ENCODE measurements around the gene WAPL.

WAPL gene

DNA sequence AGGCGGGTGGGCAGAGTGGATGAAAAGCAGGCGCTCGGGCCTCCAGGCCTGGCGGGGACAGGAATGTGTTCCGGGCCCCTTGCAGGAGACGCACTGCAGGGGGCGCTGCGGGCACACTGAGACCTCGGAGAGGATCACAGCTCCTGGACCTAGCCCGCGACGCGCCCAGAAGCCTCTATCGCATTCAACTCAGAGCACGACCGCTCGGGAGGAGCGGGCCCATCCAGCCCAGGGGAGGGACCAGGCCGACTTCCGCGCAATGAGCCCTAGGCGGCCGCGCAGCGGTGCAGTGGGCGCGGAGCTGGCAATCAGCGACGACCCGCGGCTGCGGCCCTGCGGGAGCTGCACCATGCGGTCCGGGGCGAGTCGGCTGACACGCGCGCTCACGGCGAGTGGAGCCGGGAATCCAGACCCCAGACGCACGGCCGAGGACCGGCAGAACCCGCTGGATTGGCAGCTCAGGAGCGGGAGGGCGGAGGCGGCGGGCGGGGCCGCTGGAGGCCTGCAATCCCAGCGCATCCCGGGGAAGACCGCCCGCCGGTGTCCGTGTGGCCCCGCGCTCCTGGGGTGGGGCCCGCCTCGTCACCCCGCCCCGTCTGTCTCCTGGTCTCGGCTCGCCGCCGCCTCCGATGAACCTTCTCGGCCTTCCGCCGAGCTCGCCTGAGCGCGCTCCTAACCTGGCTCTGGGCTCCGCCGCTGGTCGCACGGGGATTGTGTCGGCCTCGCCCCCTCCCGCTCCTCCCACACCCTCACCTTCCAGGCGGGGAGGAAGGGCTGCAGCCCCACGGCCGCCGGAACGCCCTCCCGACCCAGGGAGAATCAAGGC, 121.5 kb downstream of the WAPL start:
- H3K18ac ChIP-seq (ENCODE audit: low read length) = no peak overlapping the region
- no peaks in the 10 kb centered on the region for H3K4me1 ChIP-seq (ENCODE audit: control insufficient read depth, low read depth, low read length)
- no peak overlapping the region for H4K5ac ChIP-seq (ENCODE audit: low read length)
- H2BK5ac ChIP-seq (ENCODE audit: low read length) = no peak overlapping the region
- H2BK120ac ChIP-seq (ENCODE audit: low read depth, low read length) = no peak overlapping the region
- no peak overlapping the region for H3K23ac ChIP-seq (ENCODE audit: low read length)
- no peak overlapping the region for H2AK5ac ChIP-seq (ENCODE audit: low read length)
- H2BK15ac ChIP-seq (replicated peaks; ENCODE audit: low read depth) = no peak overlapping the region
- H3K36me3 ChIP-seq (ENCODE audit: control insufficient read depth, insufficient read depth, low read length) = no peaks in the 10 kb centered on the region
- whole genome bisulfite sequencing (ENCODE audit: extremely low coverage, insufficient coverage, low lambda C conversion rate) = no CpG with 5 or more reads among the region's 90 CpGs
- H3K79me1 ChIP-seq (ENCODE audit: low read length) = no peaks in the 10 kb centered on the region
- no peak overlapping the region for H3K4ac ChIP-seq (ENCODE audit: low read depth, low read length)
- H4K8ac ChIP-seq (ENCODE audit: low read depth, low read length) = no peak overlapping the region
- peak overlapping the region; percentile 93 for H3K56ac ChIP-seq (ENCODE audit: low read length)
- peak overlapping the region; percentile 84 for H3K9ac ChIP-seq (ENCODE audit: low read length)
- DNase-seq = peak; percentile 98
- peak overlapping the region; percentile 94 for H3K4me2 ChIP-seq (ENCODE audit: low read length)
- peak overlapping the region; percentile 49 for H3K4me3 ChIP-seq (ENCODE audit: low read length)
- H3K27ac ChIP-seq (ENCODE audit: low read depth, low read length) = peak overlapping the region; percentile 74
- peaks cover 5% of the 10 kb centered on the region for H3K27me3 ChIP-seq (ENCODE audit: insufficient read depth, low read length, poor library complexity)
- no peaks in the 10 kb centered on the region for H3K79me2 ChIP-seq (ENCODE audit: control insufficient read depth, insufficient read depth, low read length)

DNA sequence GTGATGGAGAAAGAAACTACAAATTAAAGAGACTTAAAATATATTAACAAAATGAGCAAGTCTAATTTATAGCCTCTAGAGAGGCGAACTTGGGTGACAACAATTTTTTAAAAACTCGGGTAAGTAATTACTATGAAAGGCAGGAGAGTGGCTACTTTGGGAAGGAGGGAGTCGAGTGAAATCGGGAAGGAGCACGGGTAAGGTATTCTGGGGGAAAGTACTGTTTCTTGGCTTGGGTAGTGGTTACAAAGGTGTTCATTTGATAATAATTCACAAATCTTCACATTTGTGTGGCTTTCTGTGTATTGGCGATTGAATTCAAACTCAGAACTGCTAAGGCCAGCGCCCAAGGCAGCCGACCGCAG, 122.1 kb downstream of the WAPL start:
- peaks cover 5% of the 10 kb centered on the region for H3K27me3 ChIP-seq (ENCODE audit: insufficient read depth, low read length, poor library complexity)
- no peak overlapping the region for H3K4me3 ChIP-seq (ENCODE audit: low read length)

DNA sequence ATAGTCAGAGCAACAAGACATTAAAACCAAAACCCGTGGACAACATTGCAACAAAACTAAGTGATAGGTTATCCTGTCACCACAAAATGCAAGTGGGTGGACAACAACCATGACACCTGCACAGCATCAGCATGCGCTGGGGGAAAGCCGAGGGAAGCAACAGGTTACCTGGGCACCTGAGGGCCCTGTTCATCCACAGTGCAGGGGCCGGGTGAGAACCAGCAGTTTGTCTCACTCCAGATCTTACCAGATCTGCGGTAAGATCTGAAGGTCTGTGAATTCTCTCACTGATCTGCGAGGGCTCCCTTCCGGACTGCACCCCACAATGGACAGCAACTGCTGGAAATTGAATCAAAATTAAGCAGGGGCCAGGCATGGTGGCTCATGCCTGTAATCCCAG, 124.5 kb downstream of the WAPL start:
- DNase-seq = no peak
- Histone ChIP-seq H3K9ac (ENCODE audit: low read length) (no peak overlapping the region), H3K27me3 (ENCODE audit: insufficient read depth, low read length, poor library complexity) (peaks cover 4% of the 10 kb centered on the region), H3K79me1 (ENCODE audit: low read length) (no peaks in the 10 kb centered on the region), H3K4ac (ENCODE audit: low read depth, low read length) (no peak overlapping the region), H3K4me1 (ENCODE audit: control insufficient read depth, low read depth, low read length) (no peaks in the 10 kb centered on the region), H2AK5ac (ENCODE audit: low read length) (no peak overlapping the region), H3K4me3 (ENCODE audit: low read length) (no peak overlapping the region), H3K56ac (ENCODE audit: low read length) (no peak overlapping the region), H3K27ac (ENCODE audit: low read depth, low read length) (no peak overlapping the region), H2BK120ac (ENCODE audit: low read depth, low read length) (no peak overlapping the region), H4K5ac (ENCODE audit: low read length) (no peak overlapping the region), H3K79me2 (ENCODE audit: control insufficient read depth, insufficient read depth, low read length) (no peaks in the 10 kb centered on the region), H2BK15ac (replicated peaks; ENCODE audit: low read depth) (no peak overlapping the region), H3K18ac (ENCODE audit: low read length) (no peak overlapping the region), H3K4me2 (ENCODE audit: low read length) (no peak overlapping the region), H4K8ac (ENCODE audit: low read depth, low read length) (no peak overlapping the region), H3K36me3 (ENCODE audit: control insufficient read depth, insufficient read depth, low read length) (no peaks in the 10 kb centered on the region), H2BK5ac (ENCODE audit: low read length) (no peak overlapping the region), H3K23ac (ENCODE audit: low read length) (no peak overlapping the region)
- WGBS (ENCODE audit: extremely low coverage, insufficient coverage, low lambda C conversion rate) = no CpG with 5 or more reads among the region's 7 CpGs

More for the DNA sequence above, 122.1 kb downstream of the WAPL start:
- no peaks in the 10 kb centered on the region for H3K4me1 ChIP-seq (ENCODE audit: control insufficient read depth, low read depth, low read length)
- H3K23ac ChIP-seq (ENCODE audit: low read length) = no peak overlapping the region
- H2BK15ac ChIP-seq (replicated peaks; ENCODE audit: low read depth) = no peak overlapping the region
- WGBS (ENCODE audit: extremely low coverage, insufficient coverage, low lambda C conversion rate) = no CpG with 5 or more reads among the region's 9 CpGs
- no peak overlapping the region for H3K9ac ChIP-seq (ENCODE audit: low read length)
- H3K18ac ChIP-seq (ENCODE audit: low read length) = no peak overlapping the region
- H2BK120ac ChIP-seq (ENCODE audit: low read depth, low read length) = no peak overlapping the region
- no peaks in the 10 kb centered on the region for H3K36me3 ChIP-seq (ENCODE audit: control insufficient read depth, insufficient read depth, low read length)
- H4K8ac ChIP-seq (ENCODE audit: low read depth, low read length) = no peak overlapping the region
- no peak for DNase-seq
- H3K56ac ChIP-seq (ENCODE audit: low read length) = no peak overlapping the region
- no peak overlapping the region for H3K27ac ChIP-seq (ENCODE audit: low read depth, low read length)
- no peak overlapping the region for H2AK5ac ChIP-seq (ENCODE audit: low read length)
- H3K79me1 ChIP-seq (ENCODE audit: low read length) = no peaks in the 10 kb centered on the region
- no peaks in the 10 kb centered on the region for H3K79me2 ChIP-seq (ENCODE audit: control insufficient read depth, insufficient read depth, low read length)
- H4K5ac ChIP-seq (ENCODE audit: low read length) = no peak overlapping the region
- no peak overlapping the region for H2BK5ac ChIP-seq (ENCODE audit: low read length)
- no peak overlapping the region for H3K4ac ChIP-seq (ENCODE audit: low read depth, low read length)
- no peak overlapping the region for H3K4me2 ChIP-seq (ENCODE audit: low read length)

DNA sequence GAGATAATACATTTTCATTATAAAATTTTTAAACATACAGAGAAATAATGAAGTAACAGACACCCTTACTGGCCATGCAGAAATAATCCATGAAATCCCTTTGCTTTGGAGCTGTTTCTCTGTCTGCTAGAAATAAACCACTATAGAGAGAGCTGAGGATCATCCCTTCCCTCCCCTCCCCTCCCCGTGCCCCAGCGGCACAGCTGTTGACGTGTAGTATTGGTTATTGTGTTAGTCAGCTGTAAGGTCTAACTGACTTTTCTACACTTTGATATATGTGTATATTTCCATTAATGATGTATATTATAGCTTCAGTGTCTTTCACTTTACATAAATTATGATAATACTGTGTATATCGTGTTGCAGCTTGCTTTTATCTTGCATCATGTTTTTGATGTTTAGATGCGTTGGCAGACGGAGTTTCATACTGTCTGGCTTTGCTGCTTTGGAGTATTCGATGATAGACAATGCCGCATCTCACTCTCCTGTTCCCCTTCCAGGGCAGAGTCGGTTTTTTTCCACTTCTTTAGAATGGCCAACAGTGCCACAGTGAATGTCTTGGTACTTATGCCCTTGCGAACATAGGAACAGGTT, 127.6 kb downstream of the WAPL start:
- Histone ChIP-seq H2BK120ac (ENCODE audit: low read depth, low read length) (no peak overlapping the region), H3K4me3 (ENCODE audit: low read length) (no peak overlapping the region), H3K4me2 (ENCODE audit: low read length) (no peak overlapping the region), H3K9ac (ENCODE audit: low read length) (no peak overlapping the region), H3K36me3 (ENCODE audit: control insufficient read depth, insufficient read depth, low read length) (no peaks in the 10 kb centered on the region), H2BK15ac (replicated peaks; ENCODE audit: low read depth) (no peak overlapping the region), H3K4ac (ENCODE audit: low read depth, low read length) (no peak overlapping the region), H4K8ac (ENCODE audit: low read depth, low read length) (no peak overlapping the region), H3K27me3 (ENCODE audit: insufficient read depth, low read length, poor library complexity) (no peaks in the 10 kb centered on the region), H3K27ac (ENCODE audit: low read depth, low read length) (no peak overlapping the region), H3K56ac (ENCODE audit: low read length) (no peak overlapping the region), H2BK5ac (ENCODE audit: low read length) (no peak overlapping the region), H4K5ac (ENCODE audit: low read length) (no peak overlapping the region), H3K18ac (ENCODE audit: low read length) (no peak overlapping the region), H2AK5ac (ENCODE audit: low read length) (no peak overlapping the region), H3K79me2 (ENCODE audit: control insufficient read depth, insufficient read depth, low read length) (no peaks in the 10 kb centered on the region), H3K79me1 (ENCODE audit: low read length) (no peaks in the 10 kb centered on the region), H3K23ac (ENCODE audit: low read length) (no peak overlapping the region), H3K4me1 (ENCODE audit: control insufficient read depth, low read depth, low read length) (no peaks in the 10 kb centered on the region)
- no peak for DNase-seq
- no CpG with 5 or more reads among the region's 10 CpGs for WGBS (ENCODE audit: extremely low coverage, insufficient coverage, low lambda C conversion rate)

DNA sequence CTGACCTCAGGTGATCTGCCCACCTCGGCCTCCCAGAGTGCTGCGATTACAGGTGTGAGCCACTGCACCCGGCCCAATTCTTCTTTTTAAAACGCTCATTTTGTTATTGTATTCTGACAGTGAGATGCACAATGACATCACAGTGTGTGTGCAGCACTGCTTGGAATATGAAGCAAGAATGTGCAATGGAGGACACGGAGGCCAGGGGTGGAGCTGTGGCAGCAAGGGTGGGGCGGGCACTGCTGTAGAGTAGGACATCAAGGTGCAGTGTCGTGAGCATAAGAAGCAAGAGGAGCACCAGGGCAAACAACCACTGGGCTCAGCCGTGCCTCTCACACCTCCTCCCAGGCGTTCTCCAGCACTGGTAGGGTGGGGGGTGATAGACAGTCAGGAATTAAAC, 128.2 kb downstream of the WAPL start:
- H2BK5ac ChIP-seq (ENCODE audit: low read length) = no peak overlapping the region
- no peak overlapping the region for H3K4ac ChIP-seq (ENCODE audit: low read depth, low read length)
- H3K79me1 ChIP-seq (ENCODE audit: low read length) = no peaks in the 10 kb centered on the region
- no peak overlapping the region for H4K5ac ChIP-seq (ENCODE audit: low read length)
- H3K23ac ChIP-seq (ENCODE audit: low read length) = no peak overlapping the region
- no peak overlapping the region for H4K8ac ChIP-seq (ENCODE audit: low read depth, low read length)
- no peak overlapping the region for H3K56ac ChIP-seq (ENCODE audit: low read length)
- H3K27ac ChIP-seq (ENCODE audit: low read depth, low read length) = no peak overlapping the region
- no peaks in the 10 kb centered on the region for H3K27me3 ChIP-seq (ENCODE audit: insufficient read depth, low read length, poor library complexity)
- H2AK5ac ChIP-seq (ENCODE audit: low read length) = no peak overlapping the region
- H3K4me1 ChIP-seq (ENCODE audit: control insufficient read depth, low read depth, low read length) = no peaks in the 10 kb centered on the region
- no peak overlapping the region for H3K4me3 ChIP-seq (ENCODE audit: low read length)
- H3K4me2 ChIP-seq (ENCODE audit: low read length) = no peak overlapping the region
- H3K9ac ChIP-seq (ENCODE audit: low read length) = no peak overlapping the region
- H3K79me2 ChIP-seq (ENCODE audit: control insufficient read depth, insufficient read depth, low read length) = no peaks in the 10 kb centered on the region
- no peak for DNase-seq
- no CpG with 5 or more reads among the region's 9 CpGs for WGBS (ENCODE audit: extremely low coverage, insufficient coverage, low lambda C conversion rate)
- no peak overlapping the region for H3K18ac ChIP-seq (ENCODE audit: low read length)
- no peak overlapping the region for H2BK120ac ChIP-seq (ENCODE audit: low read depth, low read length)
- no peak overlapping the region for H2BK15ac ChIP-seq (replicated peaks; ENCODE audit: low read depth)
- H3K36me3 ChIP-seq (ENCODE audit: control insufficient read depth, insufficient read depth, low read length) = no peaks in the 10 kb centered on the region

Data from mesendoderm (in vitro differentiated cells).